Parathyroid adenoma (tissue), 2 donors: Measurements from ENCODE around the gene OSCP1.

Source experiments
- H2AFZ ChIP-seq: fragments of 300-600 bp; sonication (generic); one replicate; pipeline ENCODE4 v1.7.0; 2017; ENCODE audit warnings: antibody characterized with exemption, mild to moderate bottlenecking
- H3K27ac ChIP-seq: fragments of 300-600 bp; sonication (generic); one replicate; pipeline ENCODE4 v1.7.0; 2017
- H3K27me3 ChIP-seq: fragments of 300-600 bp; sonication (generic); one replicate; pipeline ENCODE4 v1.7.0; 2017; ENCODE audit warnings: low read length; ENCODE audit not compliant: control insufficient read depth, insufficient read depth
- H3K36me3 ChIP-seq: fragments of 300-600 bp; sonication (generic); one replicate; pipeline ENCODE4 v1.7.0; 2017; ENCODE audit warnings: low read length; ENCODE audit not compliant: control insufficient read depth, insufficient read depth
- H3K4me1 ChIP-seq: fragments of 300-600 bp; sonication (generic); one replicate; pipeline ENCODE4 v1.7.0; 2017; ENCODE audit warnings: control low read depth
- H3K4me2 ChIP-seq: fragments of 300-600 bp; sonication (generic); one replicate; pipeline ENCODE4 v1.7.0; 2017; ENCODE audit warnings: low read length
- H3K4me3 ChIP-seq: fragments of 300-600 bp; sonication (generic); one replicate; pipeline ENCODE4 v1.7.0; 2017; ENCODE audit warnings: low read depth, low read length
- H3K79me2 ChIP-seq: fragments of 300-600 bp; sonication (generic); one replicate; pipeline ENCODE4 v1.7.0; 2017; ENCODE audit warnings: control low read depth
- H3K9ac ChIP-seq: fragments of 300-600 bp; sonication (generic); one replicate; pipeline ENCODE4 v1.7.0; 2017; ENCODE audit warnings: mild to moderate bottlenecking
- H3K9me3 ChIP-seq: fragments of 300-600 bp; sonication (generic); one replicate; pipeline ENCODE4 v1.7.0; 2017; ENCODE audit warnings: low read length; ENCODE audit not compliant: control insufficient read depth
- CTCF ChIP-seq: fragments of 300-600 bp; sonication (generic); IDR thresholded peaks from one replicate; pipeline ENCODE4 v1.7.0; 2017; ENCODE audit warnings: antibody characterized with exemption, mild to moderate bottlenecking
- donor health status: primary hyperparathyroidism.

Gene OSCP1

GRCh38 chr1:36377791-36378492 is 72.3 kb downstream of the OSCP1 start:
- H3K79me2 ChIP-seq: peaks cover 30% of the 10 kb centered on the region
- no peak overlapping the region for H3K4me2 ChIP-seq
- no peak for TF ChIP-seq CTCF
- no peak overlapping the region for H2AFZ ChIP-seq
- H3K9ac ChIP-seq: no peak overlapping the region
- peaks cover 28% of the 10 kb centered on the region for H3K4me1 ChIP-seq
- no peaks in the 10 kb centered on the region for H3K9me3 ChIP-seq
- H3K27me3 ChIP-seq: no peaks in the 10 kb centered on the region
- H3K4me3 ChIP-seq: no peak overlapping the region
- no peaks in the 10 kb centered on the region for H3K36me3 ChIP-seq
- H3K27ac ChIP-seq: no peak overlapping the region

GRCh38 chr1:36372617-36373016 is 77.6 kb downstream of the OSCP1 start:
- Histone ChIP-seq H2AFZ (no peak overlapping the region), H3K9ac (no peak overlapping the region), H3K79me2 (peaks cover 15% of the 10 kb centered on the region), H3K9me3 (no peaks in the 10 kb centered on the region), H3K4me2 (no peak overlapping the region), H3K4me3 (no peak overlapping the region), H3K4me1 (peaks cover 22% of the 10 kb centered on the region), H3K27ac (peak overlapping the region; percentile 87), H3K27me3 (no peaks in the 10 kb centered on the region), H3K36me3 (no peaks in the 10 kb centered on the region)
- TF ChIP-seq CTCF: no peak

GRCh38 chr1:36369061-36369861 is 81.0 kb downstream of the OSCP1 start:
- no peak overlapping the region for H3K4me3 ChIP-seq
- no peak overlapping the region for H3K9ac ChIP-seq
- H2AFZ ChIP-seq: no peak overlapping the region
- no peaks in the 10 kb centered on the region for H3K9me3 ChIP-seq
- TF ChIP-seq CTCF: peak; percentile 84
- no peak overlapping the region for H3K4me2 ChIP-seq
- H3K79me2 ChIP-seq: peaks cover 10% of the 10 kb centered on the region
- H3K36me3 ChIP-seq: no peaks in the 10 kb centered on the region
- H3K4me1 ChIP-seq: peaks cover 13% of the 10 kb centered on the region
- no peaks in the 10 kb centered on the region for H3K27me3 ChIP-seq
- H3K27ac ChIP-seq: no peak overlapping the region
